GM10266 (cell line): ENCODE measurements around the gene CILP.
A peak's percentile ranks its signal among the peaks of the same experiment; 100 is the strongest.
"Not testable (repeated sequence)": the region's sequence is repeated elsewhere in the genome, so short reads cannot be mapped to it uniquely, and the experiment has no call there.

Experiments used
- DNase-seq: peaks from one replicate; pipeline ENCODE4 v3.0.0; 2012; ENCODE audit errors: extremely low spot score
- TF ChIP-seq, protein P1 (sequence below): IDR thresholded peaks from 2 replicates; pipeline ENCODE4 v1.5.1; 2012; ENCODE audit warnings: mild to moderate bottlenecking, low read depth; ENCODE audit not compliant: control insufficient read depth, insufficient read depth; ENCODE audit errors: missing control alignments

The CILP gene

DNA sequence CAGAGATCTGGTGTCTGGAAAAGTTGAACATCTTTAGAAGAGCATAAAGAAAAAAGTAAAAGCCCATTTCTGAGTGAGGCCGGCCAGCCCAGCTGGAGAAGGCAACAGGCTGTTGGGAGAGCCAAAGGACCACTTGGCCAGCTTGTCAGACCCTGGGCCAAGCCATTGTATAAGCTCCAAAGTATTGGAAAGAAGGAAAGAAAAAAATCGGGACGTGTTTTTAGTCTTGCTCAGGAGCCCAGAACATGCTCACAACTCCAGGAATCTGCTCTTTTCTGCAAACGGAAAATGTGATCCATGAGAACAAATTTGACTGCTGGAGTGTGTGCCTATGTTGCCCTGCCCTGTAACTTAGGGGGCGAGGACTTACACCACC is 15.7 kb downstream of the CILP start:
- no peak for DNase-seq
- TF ChIP-seq, protein P1, sequence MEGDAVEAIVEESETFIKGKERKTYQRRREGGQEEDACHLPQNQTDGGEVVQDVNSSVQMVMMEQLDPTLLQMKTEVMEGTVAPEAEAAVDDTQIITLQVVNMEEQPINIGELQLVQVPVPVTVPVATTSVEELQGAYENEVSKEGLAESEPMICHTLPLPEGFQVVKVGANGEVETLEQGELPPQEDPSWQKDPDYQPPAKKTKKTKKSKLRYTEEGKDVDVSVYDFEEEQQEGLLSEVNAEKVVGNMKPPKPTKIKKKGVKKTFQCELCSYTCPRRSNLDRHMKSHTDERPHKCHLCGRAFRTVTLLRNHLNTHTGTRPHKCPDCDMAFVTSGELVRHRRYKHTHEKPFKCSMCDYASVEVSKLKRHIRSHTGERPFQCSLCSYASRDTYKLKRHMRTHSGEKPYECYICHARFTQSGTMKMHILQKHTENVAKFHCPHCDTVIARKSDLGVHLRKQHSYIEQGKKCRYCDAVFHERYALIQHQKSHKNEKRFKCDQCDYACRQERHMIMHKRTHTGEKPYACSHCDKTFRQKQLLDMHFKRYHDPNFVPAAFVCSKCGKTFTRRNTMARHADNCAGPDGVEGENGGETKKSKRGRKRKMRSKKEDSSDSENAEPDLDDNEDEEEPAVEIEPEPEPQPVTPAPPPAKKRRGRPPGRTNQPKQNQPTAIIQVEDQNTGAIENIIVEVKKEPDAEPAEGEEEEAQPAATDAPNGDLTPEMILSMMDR, result no peak

DNA sequence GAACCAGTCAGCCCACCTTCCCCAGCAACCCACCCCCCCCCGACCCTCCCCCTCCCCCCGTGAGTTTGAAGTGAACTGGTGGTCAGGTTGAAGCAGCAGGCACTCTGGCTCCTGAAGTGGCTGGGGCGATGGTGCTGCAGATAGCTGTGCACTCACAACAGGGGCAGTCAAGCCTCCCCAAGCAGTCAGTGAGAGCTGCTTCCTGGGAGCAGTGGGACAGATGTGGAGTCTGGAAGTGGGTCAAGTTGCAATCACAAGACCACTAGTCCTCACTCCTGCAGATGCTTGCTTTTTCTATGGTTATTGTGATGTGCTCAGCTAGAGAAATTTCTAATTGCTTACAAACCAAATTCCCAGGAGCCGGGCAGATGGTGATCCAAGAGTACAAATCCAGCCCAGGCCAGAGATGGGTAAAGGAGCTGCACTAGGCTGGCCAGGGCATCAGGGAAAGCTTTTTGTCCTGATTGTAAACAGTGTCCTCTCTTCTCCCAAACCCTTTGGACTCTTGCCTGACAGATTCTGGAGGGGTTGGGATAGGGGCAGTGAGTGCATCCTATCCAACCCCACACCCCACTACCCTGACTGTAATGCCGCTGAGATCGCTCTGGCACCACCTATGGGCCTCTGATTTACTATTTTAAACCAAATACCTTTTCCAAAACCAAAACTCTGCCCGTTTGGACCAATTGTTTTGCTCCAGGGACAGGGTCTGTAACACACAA is 16.3 kb downstream of the CILP start:
- no peak for DNase-seq

DNA sequence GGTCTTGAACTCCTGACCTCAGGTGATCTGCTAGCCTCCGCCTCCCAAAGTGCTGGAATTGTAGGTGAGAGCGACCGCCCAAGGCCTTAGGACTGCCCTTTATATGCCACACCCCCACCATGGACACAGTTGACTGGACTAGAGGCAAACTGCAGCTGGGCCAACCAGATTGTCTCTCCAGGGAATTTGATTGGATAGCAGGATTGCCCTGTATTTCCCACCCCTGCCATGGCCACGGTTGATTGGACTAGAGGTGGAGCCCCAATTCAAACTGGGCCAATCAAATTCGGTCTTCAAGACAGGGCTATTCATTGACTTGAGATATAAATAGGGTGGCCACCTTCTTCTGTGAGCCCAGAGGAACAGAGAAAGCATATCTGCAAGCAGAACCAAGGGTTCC is 19.3 kb downstream of the CILP start:
- TF ChIP-seq, protein P1, result no peak
- DNase-seq, result no peak

More for the DNA sequence above, 16.3 kb downstream of the CILP start:
- TF ChIP-seq, protein P1, result no peak

DNA sequence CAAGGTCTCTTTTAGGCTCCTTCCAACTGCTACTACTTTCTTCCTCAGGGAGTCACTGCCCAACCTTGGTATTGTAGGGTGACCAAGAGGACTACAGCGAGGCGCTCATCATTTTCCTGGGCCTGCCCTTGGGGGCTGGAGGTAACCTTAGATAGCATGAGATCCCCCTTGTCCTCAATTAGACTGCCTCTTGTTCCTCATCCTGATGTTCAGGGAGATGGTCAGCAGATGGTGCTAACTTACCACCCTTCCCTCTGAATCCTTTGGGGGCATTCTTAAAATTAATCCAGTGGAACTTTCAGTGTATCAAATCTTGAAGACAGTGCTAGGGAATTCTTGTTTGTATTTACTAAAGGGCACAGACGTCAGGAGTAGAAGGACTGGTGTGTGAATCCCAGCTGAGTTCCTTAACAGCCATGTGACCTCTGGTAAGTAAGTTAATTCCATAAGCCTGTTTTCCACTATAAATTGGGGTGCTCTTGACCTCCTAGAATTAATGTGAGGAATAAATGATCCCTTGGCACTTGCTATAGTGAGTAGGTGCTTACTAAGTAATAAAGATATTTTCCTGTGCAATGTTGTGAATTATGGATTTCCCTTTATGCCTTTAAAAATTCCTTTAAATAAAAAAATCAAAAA is 22.1 kb downstream of the CILP start:
- peak; percentile 63 for DNase-seq
- TF ChIP-seq, protein P1, result peak; percentile 67

DNA sequence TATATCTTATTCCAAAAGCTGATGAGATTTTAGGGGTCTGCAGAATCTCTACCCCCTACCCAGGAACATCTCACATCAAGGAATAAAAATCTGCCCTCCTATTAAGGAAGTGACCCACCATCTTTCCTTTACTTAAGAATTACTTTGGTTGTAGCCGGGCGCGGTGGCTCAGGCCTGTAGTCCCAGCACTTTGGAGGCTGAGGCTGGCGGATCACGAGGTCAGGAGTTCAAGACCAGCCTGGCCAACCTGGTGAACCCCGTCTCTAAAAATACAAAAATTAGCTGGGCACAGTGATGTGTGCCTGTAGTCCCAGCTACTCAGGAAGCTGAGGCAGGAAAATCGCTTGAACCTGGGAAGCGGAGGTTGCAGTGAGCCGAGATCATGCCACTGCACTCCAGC is 22.8 kb downstream of the CILP start:
- not testable (repeated sequence) for DNase-seq

DNA sequence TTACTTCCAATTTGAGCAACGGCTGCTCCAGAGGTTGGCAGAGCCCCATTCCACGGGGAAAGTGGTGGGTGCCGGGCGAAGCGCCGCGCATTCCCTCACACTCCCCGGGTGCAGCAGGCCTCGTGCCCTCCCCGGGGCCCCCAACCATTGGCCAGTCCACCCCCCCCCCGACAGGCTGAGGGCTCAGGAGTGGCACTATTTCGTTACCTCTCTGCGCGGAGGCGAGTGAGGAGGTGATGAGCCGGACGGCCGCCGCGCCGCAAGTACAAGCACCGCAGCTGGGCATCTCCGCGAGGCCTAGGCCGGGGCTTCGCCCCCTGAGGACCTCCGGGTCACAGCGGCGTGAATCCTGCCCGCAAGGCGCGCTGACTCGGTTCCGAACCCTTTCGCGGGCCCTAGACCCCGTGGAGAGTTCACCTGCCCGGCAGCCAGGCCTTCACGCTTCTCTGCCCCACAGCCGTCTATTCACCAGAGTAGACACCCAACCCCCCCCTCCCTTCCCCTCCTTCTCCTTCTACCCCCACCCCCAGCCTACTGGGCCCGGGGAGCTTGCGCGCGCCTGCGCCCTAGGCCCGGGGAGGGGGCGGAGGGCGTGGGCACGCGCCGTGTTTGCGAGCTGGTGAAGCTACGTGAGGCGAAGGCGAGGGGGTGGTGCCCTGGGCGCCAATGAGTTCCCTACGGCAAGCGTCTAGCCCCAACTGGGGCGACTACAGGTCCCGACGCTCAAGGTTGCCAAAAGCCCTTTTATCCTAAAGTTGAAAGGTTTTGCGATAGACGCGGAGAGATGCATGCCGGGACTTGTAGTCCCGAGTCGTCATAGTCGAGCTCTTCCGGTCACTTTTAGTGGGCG is 26.2 kb downstream of the CILP start, which contains the start of gene CLPX:
Gene CLPX, minus strand, starts transcription at position 475 of the 850 bp plus-strand sequence. Its CDS starts 189 bp downstream, at position 286.
- peak; percentile 91 for DNase-seq
- TF ChIP-seq, protein P1, result no peak

DNA sequence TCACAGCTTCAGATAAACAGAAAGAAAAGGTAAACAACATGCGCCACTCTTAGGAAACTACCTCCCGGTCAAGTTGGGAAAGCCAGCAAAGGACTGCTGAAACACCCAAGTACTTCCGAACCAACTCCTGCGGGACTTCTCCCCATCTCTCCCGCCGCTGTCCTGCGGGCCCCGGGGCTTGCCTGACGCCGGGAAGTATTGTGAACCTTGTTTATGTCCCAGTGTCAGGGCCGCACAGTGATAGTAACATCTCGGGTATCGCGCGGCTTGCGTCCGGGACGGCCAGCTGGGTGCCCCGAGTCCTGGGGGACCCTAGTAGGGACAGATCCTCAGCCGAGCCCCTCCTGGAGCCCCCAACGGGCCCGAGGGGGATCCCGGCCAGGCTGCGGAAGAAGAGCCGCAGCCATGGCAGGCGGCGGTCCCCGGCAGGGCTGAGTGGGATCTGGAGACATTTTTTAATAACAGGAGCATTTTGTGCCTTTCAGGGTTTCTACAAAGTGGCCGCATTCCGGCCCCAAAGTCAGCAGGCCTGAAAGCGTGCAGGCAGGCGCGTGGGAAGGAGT is 26.9 kb downstream of the CILP start:
- TF ChIP-seq, protein P1, result no peak
- peak; percentile 46 for DNase-seq
